ENCODE measurements around the gene LRRC3B.

LRRC3B gene

DNA sequence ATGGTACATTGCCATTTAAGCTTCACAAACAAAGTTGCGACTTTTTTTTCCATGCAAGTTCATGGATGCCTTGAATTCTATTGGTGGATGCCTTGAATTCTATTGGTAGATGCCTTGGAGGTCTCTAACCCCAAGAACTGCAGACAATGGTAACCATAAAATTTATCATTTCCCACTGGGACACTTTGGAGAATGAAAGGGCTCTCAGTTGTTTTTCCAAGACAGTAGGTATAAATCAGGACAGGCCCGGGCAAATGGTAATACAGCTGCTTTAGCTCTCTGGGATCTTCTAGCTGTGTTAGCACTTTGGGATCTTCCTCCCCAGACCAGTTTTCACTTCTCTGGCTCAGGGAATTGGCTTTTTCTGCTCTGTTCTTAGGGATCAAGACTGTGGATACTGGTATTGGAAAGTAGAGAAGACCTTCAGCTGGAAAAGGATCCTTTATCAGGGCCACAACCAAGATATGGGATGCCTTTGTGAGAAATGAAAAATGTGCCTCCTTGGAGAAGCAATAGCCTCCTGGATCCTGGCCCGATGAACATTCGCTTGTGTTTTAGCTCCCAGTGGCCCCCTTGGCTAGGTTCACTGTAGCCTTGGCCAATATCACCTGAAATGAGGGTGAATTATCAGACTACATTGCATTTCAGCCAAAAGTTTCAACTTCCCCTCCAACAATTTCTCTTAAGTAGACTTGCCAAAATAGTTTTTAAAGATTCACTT, 8.3 kb downstream of the LRRC3B start:
- in situ Hi-C loops (cut with MboI; ENCODE audit: low sequenced_read_pairs) = no loop called here

DNA sequence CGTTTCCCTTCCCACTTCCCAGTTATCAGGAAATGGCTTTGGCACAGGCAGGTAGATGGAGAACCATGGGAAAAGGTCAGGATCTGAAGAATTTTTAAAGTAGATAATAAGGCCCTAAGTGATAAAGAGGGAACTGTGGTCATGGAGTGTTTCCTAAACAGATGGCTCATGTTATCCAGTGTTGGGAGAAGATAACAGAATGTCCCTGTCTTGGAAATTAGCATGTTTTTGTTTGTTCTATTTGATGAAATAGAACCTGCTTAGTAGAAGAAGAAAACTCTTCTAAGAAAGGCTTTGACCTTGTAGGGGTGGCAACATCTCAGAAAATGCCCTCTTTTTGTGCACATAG, 8.8 kb downstream of the LRRC3B start:
- in situ Hi-C loops (cut with MboI; ENCODE audit: low sequenced_read_pairs) = no loop called here

DNA sequence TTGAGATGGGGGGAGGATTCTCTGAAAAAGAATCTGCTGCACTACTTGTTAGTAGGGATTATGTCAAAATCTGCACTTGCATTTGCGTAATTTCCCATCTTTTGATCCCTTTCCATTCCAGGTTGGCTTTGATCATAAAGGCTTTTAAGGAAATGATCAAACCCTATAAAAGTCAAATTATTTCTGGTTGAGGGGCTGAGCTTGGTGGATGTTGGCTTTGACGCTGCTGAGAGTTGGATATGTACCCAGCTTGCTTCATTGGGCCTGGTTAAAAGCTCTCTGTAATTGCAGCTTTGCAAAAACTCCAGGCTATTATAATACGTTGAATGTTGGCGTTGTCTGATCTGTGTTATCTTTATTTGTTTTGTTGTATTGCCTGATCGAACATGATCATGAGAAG, 12.0 kb downstream of the LRRC3B start:
- in situ Hi-C loops (cut with MboI; ENCODE audit: low sequenced_read_pairs) = no loop called here

DNA sequence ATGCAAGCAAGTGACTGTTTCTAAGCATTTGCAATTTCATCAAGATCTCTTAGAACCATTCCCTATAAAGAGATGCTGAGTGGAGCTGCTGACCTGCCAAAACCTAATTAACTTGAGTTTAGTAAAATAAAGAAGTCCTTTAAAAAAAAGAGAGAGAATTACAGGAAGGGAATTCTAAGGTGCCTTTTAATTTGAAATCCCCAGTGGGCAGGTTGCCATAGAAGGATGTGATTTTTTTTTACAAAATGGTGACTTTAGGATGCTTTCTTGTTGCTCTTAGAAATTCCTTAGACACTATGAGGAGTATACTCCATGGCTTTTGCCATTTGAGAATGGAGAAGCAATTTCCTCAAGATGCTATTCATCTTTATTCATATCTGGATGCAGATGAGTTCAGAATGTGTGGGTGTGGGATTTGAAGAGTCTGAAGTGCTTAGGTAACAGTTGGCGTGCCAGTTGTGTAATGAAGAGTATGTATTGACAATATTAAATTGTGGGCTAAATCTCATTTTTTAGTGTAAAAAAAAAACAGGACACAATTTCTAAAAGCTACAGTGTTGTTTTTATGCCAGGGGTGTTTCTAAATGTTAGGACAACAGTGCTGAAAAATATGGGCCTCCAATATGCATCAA, 13.6 kb downstream of the LRRC3B start:
- in situ Hi-C loops (cut with MboI; ENCODE audit: low sequenced_read_pairs) = no loop called here

DNA sequence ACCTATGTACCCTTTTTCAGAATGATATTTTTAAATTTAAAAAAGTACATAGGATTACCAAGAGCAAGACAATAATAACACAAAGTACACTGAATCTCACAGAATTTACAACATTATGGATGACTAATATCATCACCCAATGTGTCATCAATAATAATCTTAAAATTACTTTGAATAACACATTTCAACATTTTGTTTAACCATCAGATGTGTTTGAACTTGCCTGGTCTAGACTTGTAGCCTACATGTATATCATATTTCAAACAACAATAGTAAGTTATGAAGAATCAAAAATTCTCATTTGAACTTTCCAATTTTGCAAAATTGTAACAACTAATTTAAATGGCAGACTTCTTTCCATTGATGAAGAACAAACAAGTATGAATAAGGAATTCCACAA, 15.1 kb downstream of the LRRC3B start:
- in situ Hi-C loops (cut with MboI; ENCODE audit: low sequenced_read_pairs) = no loop called here

DNA sequence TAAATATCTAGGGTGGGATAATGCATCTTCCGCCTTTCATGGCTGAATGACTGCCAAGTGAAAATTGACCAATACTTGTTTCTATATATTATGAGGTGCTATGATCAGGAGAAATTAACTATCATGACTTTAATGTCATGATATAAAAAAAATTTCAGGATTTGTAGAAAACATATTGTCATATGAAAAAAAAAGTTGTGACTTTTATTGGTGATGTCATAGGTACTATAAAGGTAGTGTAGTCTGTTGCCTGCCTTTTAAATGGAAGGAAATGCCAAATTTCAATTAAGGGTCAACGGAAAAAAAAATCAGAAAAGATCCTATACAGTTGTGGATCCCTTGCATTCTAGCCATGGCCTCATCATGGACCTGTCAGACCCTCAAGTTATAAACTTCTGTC, 15.5 kb downstream of the LRRC3B start:
- in situ Hi-C loops (cut with MboI; ENCODE audit: low sequenced_read_pairs) = no loop called here

DNA sequence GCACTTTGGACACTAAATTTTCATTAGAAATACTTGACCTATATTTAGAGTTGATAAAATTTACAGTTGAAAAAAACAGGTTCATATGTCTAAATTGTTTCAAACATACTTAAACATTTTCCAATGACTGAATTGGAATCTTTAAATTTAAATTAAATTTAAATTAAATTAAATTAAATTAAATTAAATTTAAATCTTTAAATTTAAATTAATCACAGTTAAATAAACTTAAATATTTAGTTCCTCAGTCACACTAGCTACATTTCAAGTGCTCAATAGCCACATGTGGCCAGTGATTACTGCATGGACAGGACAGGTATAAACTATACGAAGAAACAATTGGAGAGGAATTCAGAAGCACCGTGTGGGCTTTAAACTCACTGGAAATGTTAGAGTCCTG, 16.8 kb downstream of the LRRC3B start:
- in situ Hi-C loops (cut with MboI; ENCODE audit: low sequenced_read_pairs) = no loop called here

DNA sequence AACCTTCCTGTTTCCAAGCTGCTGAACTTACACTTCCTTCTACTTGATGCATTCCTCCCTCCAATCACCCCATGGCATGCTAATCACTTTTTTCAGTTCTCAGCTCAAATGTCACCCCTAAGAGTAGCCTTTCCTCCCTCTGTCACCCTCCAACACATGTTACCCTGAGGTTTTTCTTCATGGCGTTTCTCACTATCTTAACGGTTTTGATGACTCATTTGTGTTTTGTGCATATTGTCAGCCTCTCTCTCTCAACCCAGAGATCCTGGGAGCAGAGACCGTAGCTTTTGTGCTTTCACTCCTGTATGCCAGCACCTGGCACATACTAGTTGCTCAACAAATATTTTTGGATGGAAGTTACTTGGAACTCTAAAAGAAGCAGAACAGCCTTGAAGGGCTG, 24.5 kb downstream of the LRRC3B start:
- in situ Hi-C loops (cut with MboI; ENCODE audit: low sequenced_read_pairs) = no loop called here

DNA sequence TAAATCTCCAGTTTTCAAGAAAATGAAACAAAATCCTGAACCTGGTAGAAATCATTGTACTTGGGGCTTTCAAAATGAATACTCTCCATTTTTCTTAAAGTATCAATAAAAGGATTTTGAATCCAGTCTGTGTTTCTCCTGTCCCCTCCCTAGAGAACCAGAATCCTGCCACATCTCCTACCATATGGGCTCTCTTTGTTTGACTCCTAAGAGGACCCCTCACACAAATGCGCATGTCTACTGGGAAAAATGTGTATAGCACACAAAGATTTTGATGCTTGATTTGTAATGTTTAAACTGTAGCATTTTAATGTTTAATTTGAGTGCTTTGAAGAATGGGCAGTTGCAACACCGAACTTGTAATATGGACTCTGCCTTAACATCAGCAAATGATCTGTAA, 25.9 kb downstream of the LRRC3B start:
- in situ Hi-C loops (cut with MboI; ENCODE audit: low sequenced_read_pairs) = no loop called here

DNA sequence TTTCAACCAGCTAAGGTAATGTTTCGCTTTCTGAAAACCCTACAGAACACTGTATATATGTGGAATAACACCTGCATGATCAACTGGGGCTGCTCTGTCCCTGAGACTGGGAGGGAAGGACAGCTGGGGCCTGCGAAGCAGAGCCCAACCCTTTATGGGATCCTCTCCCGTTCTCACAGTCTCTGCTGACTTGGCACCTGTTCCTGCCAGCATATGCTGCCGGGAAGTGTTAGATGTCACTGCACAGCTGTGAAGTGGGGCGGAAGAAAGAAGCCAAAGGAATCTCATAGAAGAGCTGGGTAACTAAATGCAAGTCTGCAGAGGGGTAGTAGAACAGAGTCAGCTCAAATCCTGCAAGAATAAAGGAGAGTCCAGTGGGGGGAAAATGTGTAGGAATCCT, 29.6 kb downstream of the LRRC3B start:
- in situ Hi-C loops (cut with MboI; ENCODE audit: low sequenced_read_pairs) = no loop called here

DNA sequence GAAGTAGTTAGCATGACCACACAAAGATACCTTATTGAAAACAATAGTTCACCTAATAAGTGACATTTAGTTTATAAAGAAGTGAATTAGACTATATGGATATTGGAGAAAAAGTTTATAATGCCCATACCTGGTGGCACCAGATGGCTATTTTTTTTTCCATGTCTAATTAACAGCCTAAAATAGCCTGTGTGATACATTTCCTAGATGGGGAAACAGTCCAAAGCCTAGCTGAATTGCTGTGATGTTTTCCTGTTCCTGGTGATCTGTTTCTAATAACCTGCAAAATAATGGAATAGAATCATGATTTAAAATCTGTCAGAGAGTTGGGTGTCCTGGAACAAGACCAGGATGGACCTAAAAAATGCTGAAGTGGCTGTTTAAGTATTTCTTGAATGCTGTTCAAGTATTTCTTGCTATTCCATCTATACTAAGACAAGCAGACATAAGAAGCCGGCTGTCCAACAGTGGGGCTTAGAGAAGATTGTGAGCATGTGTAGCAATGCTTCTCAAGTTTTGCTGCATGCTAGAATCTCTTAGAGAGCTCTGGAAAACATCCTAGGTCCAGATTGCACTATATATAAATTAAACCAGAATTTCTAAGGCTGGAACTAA, 31.3 kb downstream of the LRRC3B start:
- in situ Hi-C loops (cut with MboI; ENCODE audit: low sequenced_read_pairs) = no loop called here

DNA sequence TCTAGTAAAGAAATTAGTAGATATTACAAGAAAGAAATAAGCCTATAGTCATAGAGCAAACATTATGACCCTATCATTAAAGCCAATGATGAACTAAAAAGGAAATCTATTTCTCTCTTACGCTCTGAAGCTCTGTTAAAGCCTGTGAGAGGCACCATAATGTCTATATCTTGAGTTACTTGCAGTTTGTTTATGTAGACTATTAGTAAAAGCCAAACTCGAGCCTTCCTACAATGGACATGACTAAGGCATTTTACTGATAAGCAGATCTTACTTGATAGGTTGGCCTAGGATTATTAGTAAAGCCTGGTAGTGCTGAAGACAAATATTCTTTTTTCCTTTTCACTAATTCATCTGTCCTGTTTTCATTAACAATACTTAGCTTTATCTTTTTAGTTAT, 32.7 kb downstream of the LRRC3B start:
- in situ Hi-C loops (cut with MboI; ENCODE audit: low sequenced_read_pairs) = no loop called here

DNA sequence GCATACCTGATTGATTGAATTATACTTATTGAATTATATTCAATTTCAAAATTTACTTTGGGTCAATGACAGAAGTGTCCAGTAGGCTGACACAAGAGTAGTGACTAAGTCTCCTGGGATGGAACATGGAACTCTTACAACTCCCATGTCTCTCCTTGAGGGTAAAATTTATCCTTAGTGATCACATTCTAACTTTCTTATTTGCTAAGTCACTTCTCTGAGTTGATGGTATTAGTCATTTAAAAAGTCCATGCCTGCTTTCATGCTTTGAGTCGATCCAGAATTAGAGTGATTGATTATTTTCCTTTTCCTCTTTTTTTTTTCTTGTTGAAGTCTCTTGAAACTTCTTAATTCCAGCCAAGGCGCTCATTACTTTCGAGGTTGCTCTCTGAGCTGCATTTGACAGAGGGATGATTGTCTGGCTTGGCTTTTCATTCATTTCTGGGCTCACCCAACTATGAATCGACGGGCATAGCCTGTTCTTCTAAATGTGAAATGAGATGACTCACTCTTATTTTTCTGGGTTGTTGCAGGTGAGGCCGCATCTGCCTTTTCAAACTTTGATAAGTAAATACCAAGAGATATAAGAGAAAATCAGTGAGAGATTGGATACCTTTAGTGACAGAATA, 34.9 kb downstream of the LRRC3B start:
- in situ Hi-C loops (cut with MboI; ENCODE audit: low sequenced_read_pairs) = no loop called here

DNA sequence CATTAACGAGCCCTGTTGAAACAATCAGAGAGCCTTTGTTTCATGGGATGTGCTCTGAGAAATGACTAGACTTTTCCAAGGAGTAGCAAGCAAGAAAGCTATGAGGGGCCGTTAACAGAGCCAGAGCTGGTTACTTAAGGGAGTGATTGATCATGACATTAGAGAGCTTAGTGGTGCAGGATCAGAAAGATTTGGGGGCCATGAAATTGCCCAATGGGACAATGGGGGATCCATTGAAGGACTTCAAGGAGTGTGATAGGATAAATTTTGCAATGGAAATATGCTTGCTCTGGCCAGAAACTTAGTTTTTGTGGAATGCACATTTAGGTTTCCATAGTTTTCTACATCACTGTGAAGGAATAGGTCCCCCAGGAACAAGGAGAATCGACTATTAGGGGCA, 45.6 kb downstream of the LRRC3B start:
- in situ Hi-C loops (cut with MboI; ENCODE audit: low sequenced_read_pairs) = no loop called here

DNA sequence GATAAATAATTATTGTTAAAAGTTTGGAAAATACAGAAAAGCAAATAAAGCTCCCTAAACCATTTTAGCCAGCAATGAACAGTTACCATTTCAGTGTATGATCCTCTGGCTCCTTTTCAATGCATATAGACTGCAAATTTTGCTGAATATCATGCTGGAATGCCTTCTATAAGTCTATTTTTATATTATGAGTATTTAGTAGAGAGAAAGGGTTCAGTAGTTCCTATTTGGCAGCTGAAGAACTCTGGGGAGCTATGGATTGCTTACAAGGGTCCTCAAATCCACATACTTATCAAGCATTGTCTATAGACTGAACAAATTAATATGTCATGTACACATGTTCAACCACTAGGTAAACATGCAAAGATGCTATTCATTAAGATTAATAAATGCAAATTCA, 46.1 kb downstream of the LRRC3B start:
- in situ Hi-C loops (cut with MboI; ENCODE audit: low sequenced_read_pairs) = no loop called here

DNA sequence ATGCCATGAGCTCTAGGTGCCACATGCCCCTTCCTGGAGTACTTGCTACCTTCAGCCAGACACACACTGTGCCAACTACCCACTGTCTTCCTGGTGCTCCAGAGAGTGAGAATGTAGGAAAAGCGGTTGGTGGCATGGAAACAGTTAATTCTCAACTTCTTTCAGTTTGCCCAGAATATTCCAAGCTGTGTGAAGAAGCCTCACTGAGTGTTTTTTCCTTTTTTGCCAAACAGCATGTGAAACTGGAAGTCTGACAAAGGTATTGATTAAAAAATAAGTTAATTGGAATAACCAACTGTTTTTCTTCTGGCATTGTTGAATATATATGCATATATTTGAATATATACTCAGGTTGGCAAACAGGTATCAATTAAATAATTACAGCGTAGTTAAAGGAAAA, 52.8 kb downstream of the LRRC3B start:
- in situ Hi-C loops (cut with MboI; ENCODE audit: low sequenced_read_pairs) = no loop called here

DNA sequence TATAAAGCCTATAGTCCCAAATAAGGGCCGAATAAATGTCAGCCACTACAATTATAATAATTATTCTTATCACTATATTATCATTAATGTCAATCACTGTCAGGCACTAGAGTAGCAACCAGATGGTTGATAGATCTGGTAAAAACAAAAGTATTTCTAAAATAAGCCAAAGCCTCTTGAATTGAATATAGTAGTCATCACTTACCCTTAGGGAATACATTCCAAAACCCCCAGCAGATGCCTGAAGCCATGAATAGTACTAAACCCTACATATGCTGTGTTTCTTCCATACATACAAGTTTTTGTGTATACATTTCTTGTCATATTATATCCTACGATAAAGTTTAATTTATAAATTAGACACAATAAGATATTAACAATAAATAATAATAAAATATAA, 59.1 kb downstream of the LRRC3B start:
- in situ Hi-C loops (cut with MboI; ENCODE audit: low sequenced_read_pairs) = no loop called here

DNA sequence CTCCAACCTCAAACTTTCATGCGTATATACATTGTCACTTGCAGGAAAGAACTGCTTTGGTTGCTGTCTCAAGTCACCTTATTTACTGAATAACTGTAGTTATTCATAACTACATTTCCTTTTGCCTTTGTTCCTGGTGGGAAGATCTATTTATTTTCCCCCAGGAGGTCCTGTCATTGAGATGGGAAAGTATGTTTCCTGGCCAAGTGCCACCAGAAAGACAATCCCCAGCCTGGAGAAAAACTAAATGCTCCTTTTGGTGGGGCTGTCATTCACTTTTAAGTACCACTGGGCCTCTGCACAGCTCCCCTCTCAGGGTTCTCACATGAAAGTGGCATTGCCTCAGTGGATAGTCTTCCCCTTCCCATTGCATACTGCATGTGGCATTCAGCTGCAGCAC, 59.8 kb downstream of the LRRC3B start:
- in situ Hi-C loops (cut with MboI; ENCODE audit: low sequenced_read_pairs) = no loop called here

DNA sequence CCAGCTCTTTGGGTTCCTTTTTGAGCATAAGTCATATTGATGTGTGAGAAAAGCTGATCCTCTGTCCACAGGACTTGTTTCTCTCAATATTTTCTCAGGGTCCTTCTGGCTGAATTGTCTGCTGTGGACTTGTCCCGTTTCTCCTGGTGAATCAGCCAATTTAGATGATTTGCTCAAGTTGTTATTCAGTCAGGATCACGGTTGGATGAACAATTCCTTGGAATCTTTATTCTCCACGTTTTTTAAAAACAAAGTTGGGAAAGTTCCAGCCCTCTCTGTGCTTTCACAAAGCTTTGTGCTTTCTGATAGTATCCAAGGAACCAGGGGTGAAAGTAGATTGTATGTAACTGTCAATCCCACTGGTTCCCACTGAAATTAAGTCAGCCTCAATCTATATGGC, 61.3 kb downstream of the LRRC3B start:
- in situ Hi-C loops (cut with MboI; ENCODE audit: low sequenced_read_pairs) = no loop called here

DNA sequence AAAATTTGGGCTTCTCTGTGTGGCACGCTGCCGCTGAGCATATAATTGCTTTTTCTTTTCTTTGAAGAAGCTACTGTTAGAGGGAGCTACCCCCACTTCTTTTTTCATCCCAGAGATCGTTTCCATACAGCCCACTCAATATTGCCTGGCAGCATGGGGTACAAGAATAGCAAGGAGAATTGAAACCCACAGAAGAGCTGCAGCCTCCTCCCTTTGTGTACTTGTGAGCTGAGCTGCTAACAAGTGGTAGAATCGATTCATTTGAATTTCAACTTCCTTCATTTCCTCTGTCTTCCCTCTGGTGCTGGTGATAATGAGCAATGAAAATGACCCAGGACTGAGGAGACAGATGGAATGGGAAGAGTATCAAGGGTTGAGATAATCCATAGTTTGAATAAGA, 64.9 kb downstream of the LRRC3B start:
- in situ Hi-C loops (cut with MboI; ENCODE audit: low sequenced_read_pairs) = no loop called here

DNA sequence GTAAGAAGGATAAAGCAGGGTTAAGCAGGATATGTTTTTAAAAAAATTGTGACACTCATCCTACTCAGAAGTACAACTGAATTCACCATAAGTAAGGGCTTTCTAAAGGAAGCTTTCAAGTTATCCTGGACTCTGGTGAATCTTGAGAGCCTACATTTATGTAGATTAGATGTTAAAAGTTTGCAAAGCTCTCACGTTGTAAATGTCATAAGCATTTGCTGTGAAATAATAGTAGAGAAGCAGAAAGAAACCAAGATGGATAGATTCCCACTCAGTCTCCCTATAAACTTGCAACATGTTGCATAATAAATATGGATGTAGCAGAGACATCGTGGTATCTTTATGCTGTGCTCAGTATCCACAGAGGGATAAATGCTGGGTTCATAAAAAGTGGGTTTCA, 77.0 kb downstream of the LRRC3B start:
- in situ Hi-C loops (cut with MboI; ENCODE audit: low sequenced_read_pairs) = no loop called here

DNA sequence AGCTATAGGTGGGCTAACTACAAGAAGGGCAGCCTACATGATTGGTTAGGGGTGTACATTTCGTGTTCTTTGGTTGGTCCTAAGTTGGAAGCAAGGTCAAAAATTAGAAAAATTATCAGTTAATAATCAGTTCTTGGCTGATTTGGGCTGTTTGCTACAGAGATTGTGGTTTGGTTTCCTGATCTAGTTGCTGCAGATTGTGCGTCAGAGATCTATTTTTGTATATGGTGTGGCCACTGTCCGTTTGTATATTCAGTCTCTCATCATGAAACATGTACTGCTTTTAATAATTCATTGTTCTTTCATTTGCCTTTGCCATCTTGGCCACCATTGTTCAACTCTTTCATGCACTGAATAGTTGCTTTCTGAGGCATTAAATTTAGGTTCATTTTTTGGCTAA, 80.9 kb downstream of the LRRC3B start:
- in situ Hi-C loops (cut with MboI; ENCODE audit: low sequenced_read_pairs) = no loop called here

Measured in HL-60/S4 treated with phorbol 12-myristate 13-acetate at 8.2 ng/mL for 4 days and 3 days (cell line).